K562 (cell line): ENCODE results near the gene NENF. TPM values are rescaled to one million over a fixed set of nuclear protein-coding genes. Genes with fewer than 3 reads are reported as not detected.

Experiments
- ATAC-seq: fragments of 200-7000 bp; cut with Tn5 transposase; 3 replicates; pipeline ENCODE4 v1.9.1; 2020; ENCODE audit warnings: moderate library complexity
- BruUV-seq: library from RNA; stranded (reverse); fragments of 400-500 nt; replicated peaks from 2 replicates; lab custom pipeline; 2021; lab: Mats Ljungman, UMichigan
- CTCF ChIA-PET: fragments of 300-600 bp; formaldehyde crosslinking; extraction: SDS; loops from one replicate; lab custom pipeline; 2021; ENCODE audit warnings: low intra/inter-chr PET ratio; lab: Yijun Ruan, JAX
- POLR2A ChIA-PET: fragments of 300-600, 350-650 bp; sonication (Branson Sonifier 250); formaldehyde crosslinking; extraction: SDS; loops from one replicate; lab custom pipeline; 2021; ENCODE audit warnings: antibody characterized with exemption, inconsistent platforms; lab: Yijun Ruan, JAX
- DNase-seq, 4 experiments: peaks; one replicate each; pipeline versions ENCODE4 v3.0.0 to v3.0.0-alpha.2; 2011 to 2018; ENCODE audit warnings: low spot score in 3 of 4, mixed read lengths in 3 of 4; ENCODE audit errors: extremely low read depth in 1 of 4
- FAIRE-seq: peaks from 2 replicates; lab custom pipeline; 2011; peaks lifted over from hg19 to GRCh38; lab: Jason Lieb, UNC
- H2AFZ ChIP-seq: 2 replicates; pipeline ENCODE4 v1.6.0; 2011; ENCODE audit warnings: low read depth, low read length, control low read depth, inconsistent platforms
- H3K27ac ChIP-seq: fragments of 200-600 bp; 3 replicates; pipeline ENCODE4 v1.8.0; 2011; ENCODE audit warnings: low read depth, mild to moderate bottlenecking, control low read depth, inconsistent platforms, low read length, moderate library complexity, mixed read lengths; ENCODE audit errors: extremely low read depth
- H3K27me3 ChIP-seq, 2 experiments: fragments of 300-600 bp in 1 of 2; 2 replicates in 1 of 2; 3 replicates in 1 of 2; pipeline versions ENCODE4 v1.6.0 to v1.8.0; 2011; ENCODE audit warnings: inconsistent platforms in 2 of 2, low read length in 2 of 2, mild to moderate bottlenecking in 1 of 2, mixed read lengths in 1 of 2, moderate library complexity in 1 of 2; ENCODE audit not compliant: control insufficient read depth in 2 of 2, insufficient read depth in 2 of 2
- H3K36me3 ChIP-seq: fragments of 300-600 bp; 3 replicates; pipeline ENCODE4 v1.8.0; 2011; ENCODE audit warnings: mild to moderate bottlenecking, low read length, inconsistent platforms; ENCODE audit not compliant: control insufficient read depth, insufficient read depth
- H3K4me1 ChIP-seq, 2 experiments: fragments of 200-600 bp in 1 of 2; replicated peaks in 1 of 2; 2 replicates in 1 of 2; 3 replicates in 1 of 2; pipeline versions ENCODE4 v1.5.1 to v1.8.0; 2011; ENCODE audit warnings: inconsistent platforms in 2 of 2, low read length in 2 of 2, mild to moderate bottlenecking in 1 of 2, mixed read lengths in 1 of 2, moderate library complexity in 1 of 2; ENCODE audit not compliant: control insufficient read depth in 2 of 2, insufficient read depth in 2 of 2
- H3K4me2 ChIP-seq: 2 replicates; pipeline ENCODE4 v1.6.1; 2011; ENCODE audit warnings: low read length, control low read depth, inconsistent platforms, mixed read lengths; ENCODE audit not compliant: insufficient read depth
- H3K4me3 ChIP-seq: fragments of 200-600 bp; sonication (generic), shearing (Covaris generic); 2 replicates; pipeline ENCODE4 v1.5.1; 2016; ENCODE audit warnings: control low read depth, inconsistent platforms
- H3K79me2 ChIP-seq: fragments of 200-600 bp; 3 replicates; pipeline ENCODE4 v1.8.0; 2011; ENCODE audit warnings: low read length, inconsistent platforms; ENCODE audit not compliant: control insufficient read depth, insufficient read depth
- H3K9ac ChIP-seq, 2 experiments: 2 replicates each; pipeline versions ENCODE4 v1.6.0 to v1.6.1; 2011; ENCODE audit warnings: low read depth in 2 of 2, low read length in 2 of 2, control low read depth in 1 of 2, inconsistent platforms in 1 of 2, mild to moderate bottlenecking in 1 of 2, mixed read lengths in 1 of 2; ENCODE audit not compliant: insufficient read depth in 1 of 2
- H3K9me1 ChIP-seq: one replicate; pipeline ENCODE4 v1.6.0; 2011; ENCODE audit warnings: inconsistent platforms, mild to moderate bottlenecking, low read length, moderate library complexity; ENCODE audit not compliant: control insufficient read depth, insufficient read depth
- H3K9me3 ChIP-seq: replicated peaks from 2 replicates; pipeline ENCODE4 v1.5.1; 2011; ENCODE audit warnings: low read depth, low read length, inconsistent platforms; ENCODE audit not compliant: control insufficient read depth, insufficient read depth
- H4K20me1 ChIP-seq: replicated peaks from 2 replicates; pipeline ENCODE4 v1.6.1; 2011; ENCODE audit warnings: low read length, inconsistent platforms, mixed read lengths; ENCODE audit not compliant: control insufficient read depth, insufficient read depth
- ELF1 ChIP-seq: fragments of 200-800 bp; sonication (Bioruptor generic); IDR thresholded peaks from 2 replicates; pipeline ENCODE4 v1.6.1; 2016; ENCODE audit warnings: missing genetic modification characterization, missing compliant biosample characterization
- HCFC1 ChIP-seq: IDR thresholded peaks from 2 replicates; pipeline ENCODE4 v1.6.1; 2012; ENCODE audit warnings: low read depth, low read length, improper control_type of control experiment
- IRF1 ChIP-seq: sonication (generic); formaldehyde crosslinking; IDR thresholded peaks from 2 replicates; pipeline ENCODE4 v1.8.0; 2022; ENCODE audit warnings: missing genetic modification reagents, mild to moderate bottlenecking, borderline replicate concordance
- L3MBTL2 ChIP-seq: fragments of 450-650 bp; IDR thresholded peaks from 2 replicates; pipeline ENCODE4 v1.6.1; 2016; ENCODE audit warnings: mild to moderate bottlenecking, moderate library complexity
- NCOR1 ChIP-seq: fragments of 450-650 bp; IDR thresholded peaks from 2 replicates; pipeline ENCODE4 v1.6.1; 2016; ENCODE audit warnings: mild to moderate bottlenecking, moderate library complexity
- STAT5A ChIP-seq: IDR thresholded peaks from 2 replicates; pipeline ENCODE4 v1.6.1; 2012; ENCODE audit warnings: low read length, inconsistent platforms, borderline replicate concordance
- TAF7 ChIP-seq: fragments of 450-650 bp; IDR thresholded peaks from 2 replicates; pipeline ENCODE4 v1.6.1; 2016; ENCODE audit warnings: missing genetic modification characterization, missing compliant biosample characterization
- TFAM ChIP-seq: fragments of 250-450 bp; sonication (Bioruptor Pico); conservative IDR thresholded peaks from 2 replicates; pipeline ENCODE4 v1.5.0; 2021; ENCODE audit warnings: mild to moderate bottlenecking, moderate library complexity
- ZBTB43 ChIP-seq: sonication (generic); formaldehyde crosslinking; IDR thresholded peaks from 2 replicates; pipeline ENCODE4 v1.8.0; 2023; ENCODE audit warnings: mild to moderate bottlenecking, missing genetic modification reagents
- ZKSCAN3 ChIP-seq: fragments of 250-450 bp; sonication (Bioruptor Pico); IDR thresholded peaks from 2 replicates; pipeline ENCODE4 v1.4.0; 2020
- ZNF445 ChIP-seq: fragments of 250-450 bp; sonication (Bioruptor Pico); IDR thresholded peaks from 2 replicates; pipeline ENCODE4 v1.4.0; 2020; ENCODE audit warnings: low read depth, mild to moderate bottlenecking, moderate library complexity
- ZNF717 ChIP-seq: fragments of 250-450 bp; sonication (Bioruptor Pico); IDR thresholded peaks from 2 replicates; pipeline ENCODE4 v1.5.0; 2021
- WGBS: fragments of 100-300 bp; shearing (Covaris generic); methylation state at CpG from one replicate; pipeline ENCODE4 v1.1.6; 2016; ENCODE audit warnings: low coverage, mixed read lengths; ENCODE audit not compliant: insufficient coverage; ENCODE audit errors: missing lambda C conversion rate; 5-methylcytosine and 5-hydroxymethylcytosine counted together
- in situ Hi-C: fragments of 300-500 bp; cut with MboI; formaldehyde crosslinking; loops from 4 replicates; pipeline ENCODE4 v1.15.0; 2018; ENCODE audit warnings: inconsistent platforms, mixed read lengths
- intact Hi-C: fragments of 100-400 bp; cut with micrococcal nuclease; formaldehyde crosslinking; loops from 2 replicates; pipeline ENCODE4 v1.14.2; 2022
- polyA plus RNA-seq, 8 experiments: library from polyadenylated mRNA; depleted of rRNA in 4 of 8; stranded (reverse) in 5 of 8; unstranded in 3 of 8; fragments of >200 nt; fragmentation: Nextera tagmentation in 2 of 8; fragmentation: Illumina TruSeq in 1 of 8; extraction: Ambion mirVana in 2 of 8; extraction: Trizol in 1 of 8; gene quantifications; 2 replicates each; pipeline versions ENCODE4 v1.2.1 to v1.2.3, GENCODE V29; 2011 to 2014; ENCODE audit warnings: inconsistent platforms in 1 of 8, missing spikeins in 1 of 8
- total RNA-seq, 7 experiments: library from RNA; depleted of rRNA in 6 of 7; stranded (reverse); fragments of >200 nt in 6 of 7; fragmentation: Illumina TruSeq in 2 of 7; extraction: Trizol in 2 of 7; gene quantifications; 2 replicates each; pipeline versions ENCODE4 v1.2.1 to v1.2.3, GENCODE V29; 2011 to 2021; ENCODE audit warnings: low replicate concordance in 1 of 7

NENF gene
- total and polyA plus RNA-seq, 9 of the 15 experiments (the other 6 are each of a cell fraction or from before 2014, with no cell fraction given), result 6.1 to 100 (median 72.8) TPM

GRCh38 chr1:212463565-212464285, 31.0 kb downstream of the NENF start:
- 18% methylated on average over 7 of the region's 7 CpGs for WGBS
- Histone ChIP-seq H3K79me2 (no peaks in the 10 kb centered on the region), H4K20me1 (no peaks in the 10 kb centered on the region), H3K27me3 (peaks cover 10 to 41% of the 10 kb centered on the region in 2 experiments; a peak in 3 of 5 replicates), H3K9me1 (peaks cover 2% of the 10 kb centered on the region), H3K36me3 (no peaks in the 10 kb centered on the region), H3K4me3 (no peak overlapping the region), H3K4me1 (peaks cover 0 to 13% of the 10 kb centered on the region in 2 experiments; a peak in 3 of 5 replicates), H3K4me2 (no peak overlapping the region), H3K27ac (no peak overlapping the region), H3K9me3 (no peaks in the 10 kb centered on the region), H3K9ac (no peak overlapping the region), H2AFZ (no peak overlapping the region)
- BruUV-seq, result no TSS peak
- intact Hi-C loops, result no loop called here
- ChIA-PET POLR2A (interaction anchor here (0.6 to 1.6 kb wide), 9 partner anchors 9 to 472 kb away, joined by 3 to 8 read pairs (median 3); partner anchors contain the start of gene ATF3), CTCF (no interaction called here)
- FAIRE-seq, result no peak
- peak; percentile 4; the same call in 1 of the 3 replicates for ATAC-seq
- no peak for DNase-seq
- in situ Hi-C loops, result loop anchor here (10.0 kb wide), 1 partner anchor 521 kb away; no protein-coding TSS in a partner anchor
- TF ChIP-seq TAF7 (no peak), STAT5A (no peak), ZBTB43 (no peak), IRF1 (CRISPR knock-in tag) (no peak), ZNF717 (no peak), ELF1 (tag) (no peak), HCFC1 (no peak), ZKSCAN3 (CRISPR knock-in tag) (no peak), ZNF445 (CRISPR knock-in tag) (no peak), NCOR1 (no peak), L3MBTL2 (no peak), TFAM (CRISPR knock-in tag) (no peak)
